HG03097 (cell line): ENCODE results near the gene CEP128.

ENCODE experiments used
- ATAC-seq: cut with Tn5 transposase; IDR thresholded peaks from one replicate; pipeline ENCODE4 v1.9.1; 2021; ENCODE audit not compliant: unreplicated experiment, low FRiP score

The CEP128 gene

GRCh38 chr14:80504781-80505180 is 436.8 kb downstream of the CEP128 start:
- no peak for ATAC-seq

- no peak for ATAC-seq
These were observed 443.0 kb downstream of the CEP128 start for GRCh38 chr14:80498533-80498932.

- ATAC-seq = no peak
These were observed 445.4 kb downstream of the CEP128 start for GRCh38 chr14:80496090-80496489.

GRCh38 chr14:80494769-80495168 is 446.8 kb downstream of the CEP128 start:
- no peak for ATAC-seq

- ATAC-seq = no peak
These were observed 447.9 kb downstream of the CEP128 start for GRCh38 chr14:80493620-80494019.

- ATAC-seq = no peak
These were observed 449.9 kb downstream of the CEP128 start for GRCh38 chr14:80491650-80492049.

GRCh38 chr14:80491131-80491530 is 450.4 kb downstream of the CEP128 start:
- peak; percentile 80 for ATAC-seq

GRCh38 chr14:80489513-80489912 is 452.0 kb downstream of the CEP128 start:
- no peak for ATAC-seq

GRCh38 chr14:80485764-80486163 is 455.8 kb downstream of the CEP128 start:
- ATAC-seq = no peak

- no peak for ATAC-seq
These were observed 458.2 kb downstream of the CEP128 start for GRCh38 chr14:80483331-80483730.

- ATAC-seq = no peak
These were observed 464.0 kb downstream of the CEP128 start for GRCh38 chr14:80477388-80478160.

- ATAC-seq = no peak
These were observed 466.5 kb downstream of the CEP128 start for GRCh38 chr14:80475074-80475473.

GRCh38 chr14:80468331-80469122 is 473.0 kb downstream of the CEP128 start:
- no peak for ATAC-seq

GRCh38 chr14:80465546-80466220 is 475.9 kb downstream of the CEP128 start:
- ATAC-seq = no peak

GRCh38 chr14:80464531-80465149 is 476.9 kb downstream of the CEP128 start:
- no peak for ATAC-seq

GRCh38 chr14:80456209-80456608 is 485.3 kb downstream of the CEP128 start:
- no peak for ATAC-seq

- ATAC-seq = no peak
These were observed 486.5 kb downstream of the CEP128 start for GRCh38 chr14:80455031-80455430.

- no peak for ATAC-seq
These were observed 493.3 kb downstream of the CEP128 start for GRCh38 chr14:80448267-80448666.

- ATAC-seq = no peak
These were observed 494.1 kb downstream of the CEP128 start for GRCh38 chr14:80447392-80447791.
